GM19468 (cell line): ENCODE data around the gene BCAS3.
"Not testable (repeated sequence)": the region's sequence is repeated elsewhere in the genome, so short reads cannot be mapped to it uniquely, and the experiment has no call there.

Experiments used
- ATAC-seq: cut with Tn5 transposase; IDR thresholded peaks from one replicate; pipeline ENCODE4 v1.9.1; 2021; ENCODE audit warnings: mild to moderate bottlenecking, moderate library complexity, moderate number of reproducible peaks; ENCODE audit not compliant: unreplicated experiment; ENCODE audit errors: extremely low read depth

The BCAS3 gene

GRCh38 chr17:60781880-60782412 is 104.3 kb downstream of the BCAS3 start:
- no peak for ATAC-seq

DNA sequence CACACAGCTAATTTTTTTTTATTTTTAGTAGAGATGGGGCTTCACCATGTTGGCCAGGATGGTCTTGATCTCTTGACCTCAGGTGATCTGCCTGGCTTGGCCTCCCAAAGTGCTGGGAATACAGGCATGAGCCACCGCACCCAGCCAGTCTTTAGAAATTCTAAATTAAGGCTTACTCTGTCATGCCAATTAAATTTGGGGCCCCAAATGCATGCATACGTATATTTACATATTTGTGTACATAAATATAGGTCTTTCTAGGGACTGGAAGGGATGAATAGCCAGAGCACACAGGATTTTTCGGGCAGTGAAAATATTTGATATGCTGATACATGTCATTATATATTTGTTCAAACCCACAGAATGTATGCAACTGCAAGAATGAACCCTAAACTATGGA is 105.1 kb downstream of the BCAS3 start:
- no peak for ATAC-seq

DNA sequence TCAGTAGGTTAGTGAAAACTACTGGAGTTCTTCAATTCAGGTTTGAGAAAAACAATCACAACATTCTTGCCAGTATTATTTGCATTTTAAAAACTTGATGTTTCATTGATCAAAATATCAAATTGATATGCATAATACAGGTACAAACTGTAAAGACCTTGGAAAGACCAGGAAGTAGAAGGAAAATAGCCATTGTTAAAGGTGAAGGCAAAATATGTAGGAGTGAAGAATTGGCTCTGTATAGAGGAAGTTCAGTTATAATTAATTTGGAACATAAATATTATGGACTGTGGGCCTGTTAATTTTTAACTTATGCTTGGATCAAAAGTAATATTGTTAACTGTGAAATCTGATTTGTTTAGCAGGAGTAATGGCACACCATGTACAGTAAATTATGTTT is 112.6 kb downstream of the BCAS3 start:
- ATAC-seq = no peak

- no peak for ATAC-seq
Measured at GRCh38 chr17:60792250-60792898, 114.7 kb downstream of the BCAS3 start.

- no peak for ATAC-seq
Measured at GRCh38 chr17:60798576-60798975, 120.9 kb downstream of the BCAS3 start.

- ATAC-seq = no peak
Measured at GRCh38 chr17:60802377-60802776, 124.7 kb downstream of the BCAS3 start.

GRCh38 chr17:60803059-60803458 is 125.4 kb downstream of the BCAS3 start:
- no peak for ATAC-seq

- no peak for ATAC-seq
Measured at GRCh38 chr17:60804831-60805230, 127.2 kb downstream of the BCAS3 start.

GRCh38 chr17:60809421-60809820 is 131.8 kb downstream of the BCAS3 start:
- no peak for ATAC-seq

DNA sequence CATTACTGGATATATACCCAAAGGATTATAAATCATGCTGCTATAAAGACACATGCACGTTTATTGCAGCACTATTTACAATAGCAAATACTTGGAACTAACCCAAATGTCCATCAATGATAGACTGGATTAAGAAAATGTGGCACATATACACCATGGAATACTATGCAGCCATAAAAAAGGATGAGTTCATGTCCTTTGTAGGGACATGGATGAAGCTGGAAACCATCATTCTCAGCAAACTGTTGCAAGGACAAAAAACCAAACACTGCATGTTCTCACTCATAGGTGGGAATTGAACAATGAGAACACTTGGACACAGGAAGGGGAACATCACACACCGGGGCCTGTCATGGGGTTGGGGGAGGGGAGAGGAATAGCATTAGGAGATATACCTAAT is 137.3 kb downstream of the BCAS3 start:
- not testable (repeated sequence) for ATAC-seq

DNA sequence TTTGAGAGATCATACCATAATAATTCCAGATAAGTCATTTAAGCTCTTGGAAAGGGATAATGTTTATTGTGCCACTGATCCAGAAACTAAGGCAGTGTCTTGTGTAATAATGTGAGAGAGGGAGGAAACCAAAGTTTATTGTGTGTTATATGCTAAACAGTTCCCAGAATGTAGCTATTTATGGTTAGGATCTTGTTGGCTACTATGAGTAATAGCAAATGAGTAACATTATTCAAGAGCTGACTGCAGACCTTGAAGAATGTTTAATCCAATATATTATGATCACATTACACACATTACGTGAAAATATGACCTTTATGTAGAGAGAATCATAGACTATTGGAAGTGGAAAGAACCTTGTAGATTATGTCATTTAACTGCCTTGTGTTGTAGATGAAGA is 139.5 kb downstream of the BCAS3 start:
- ATAC-seq = no peak

DNA sequence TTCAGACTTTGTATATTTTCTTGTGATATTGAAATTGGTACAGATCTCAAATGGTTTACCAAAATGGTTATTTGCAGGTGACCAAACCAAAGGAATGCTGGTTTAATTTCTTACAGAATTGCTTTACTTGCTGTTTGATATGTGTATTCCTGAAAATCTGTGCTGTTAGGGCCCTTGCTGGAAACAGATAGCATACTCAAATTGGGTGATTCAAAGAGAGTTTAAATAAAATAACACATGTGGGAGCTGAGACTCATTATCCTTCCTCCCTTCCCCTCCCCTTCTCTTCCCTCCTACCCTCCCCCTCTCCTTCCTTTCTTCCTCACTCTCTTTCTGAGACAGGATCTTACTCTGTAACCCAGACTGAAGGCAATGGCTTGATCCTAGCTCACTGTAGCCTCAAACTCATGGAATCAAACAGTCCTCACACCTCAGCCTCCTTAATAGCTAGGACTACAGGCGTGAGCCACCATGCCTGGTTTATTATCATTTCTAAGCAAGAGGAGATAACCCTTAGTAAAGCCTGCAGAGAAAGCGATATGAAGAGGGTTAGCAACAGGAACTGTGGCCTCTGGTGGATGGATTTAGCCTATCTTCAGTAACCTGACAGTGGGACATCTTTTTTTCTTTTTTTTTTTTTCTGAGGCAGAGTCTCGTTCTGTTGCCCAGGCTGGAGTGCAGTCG is 141.9 kb downstream of the BCAS3 start:
- ATAC-seq = no peak

DNA sequence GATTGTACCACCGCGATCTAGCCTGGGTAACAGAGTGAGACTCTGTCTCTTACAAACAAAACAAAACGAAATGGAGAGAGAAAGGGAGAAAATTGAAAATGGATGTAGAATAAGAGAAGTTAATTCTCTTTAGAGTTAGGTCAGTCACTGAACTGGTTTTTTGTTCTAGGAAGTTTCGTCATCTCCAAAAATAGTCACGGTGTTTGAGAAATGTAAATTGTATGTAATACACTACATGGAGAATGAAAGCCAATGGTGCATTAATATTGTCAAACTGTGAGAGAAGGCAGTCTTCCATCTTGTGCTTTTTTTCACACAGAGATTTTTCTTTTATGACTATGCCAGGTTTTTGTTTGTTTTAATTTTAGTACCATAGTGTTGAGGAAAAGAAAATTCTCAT is 145.9 kb downstream of the BCAS3 start:
- no peak for ATAC-seq

- ATAC-seq = no peak
Measured at GRCh38 chr17:60825351-60825750, 147.7 kb downstream of the BCAS3 start.

DNA sequence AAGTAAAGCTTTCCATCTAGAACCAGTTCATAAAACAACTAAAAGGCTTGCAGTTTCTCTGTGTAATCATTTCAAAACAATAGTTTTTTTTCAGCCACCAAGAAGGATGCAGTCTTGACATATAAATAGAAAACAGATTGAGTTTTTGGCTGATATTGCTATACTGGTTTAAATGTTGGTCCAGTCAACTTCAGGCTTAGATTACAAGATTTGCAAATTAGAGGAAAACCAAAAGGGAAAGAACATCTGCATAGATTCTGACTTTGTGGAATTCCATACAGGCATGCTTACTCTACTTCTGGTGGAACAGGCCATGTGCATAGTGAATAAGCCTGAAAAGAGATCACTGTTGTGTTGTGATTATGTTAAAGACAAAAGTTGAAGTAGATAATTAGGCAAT is 150.3 kb downstream of the BCAS3 start:
- no peak for ATAC-seq

- no peak for ATAC-seq
Measured at GRCh38 chr17:60832151-60832585, 154.5 kb downstream of the BCAS3 start.

DNA sequence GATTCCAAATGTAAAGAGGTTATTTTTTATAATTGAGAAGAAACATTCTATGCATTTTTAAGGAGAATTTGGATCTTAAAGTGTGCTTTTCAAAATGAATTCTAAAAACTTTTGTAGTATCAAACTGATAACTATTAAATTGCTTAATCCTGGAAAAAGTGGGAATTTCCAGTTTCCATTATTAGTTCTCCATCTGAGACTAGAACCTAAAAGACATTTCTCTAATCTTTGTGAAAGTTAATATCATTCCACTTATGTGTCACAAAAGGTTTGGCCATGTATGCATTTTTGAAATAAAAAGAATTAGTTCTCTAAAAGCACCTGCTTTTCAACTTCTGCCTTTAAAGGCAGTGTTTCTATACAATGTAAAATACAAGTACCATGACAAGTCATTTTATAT is 155.0 kb downstream of the BCAS3 start:
- no peak for ATAC-seq

DNA sequence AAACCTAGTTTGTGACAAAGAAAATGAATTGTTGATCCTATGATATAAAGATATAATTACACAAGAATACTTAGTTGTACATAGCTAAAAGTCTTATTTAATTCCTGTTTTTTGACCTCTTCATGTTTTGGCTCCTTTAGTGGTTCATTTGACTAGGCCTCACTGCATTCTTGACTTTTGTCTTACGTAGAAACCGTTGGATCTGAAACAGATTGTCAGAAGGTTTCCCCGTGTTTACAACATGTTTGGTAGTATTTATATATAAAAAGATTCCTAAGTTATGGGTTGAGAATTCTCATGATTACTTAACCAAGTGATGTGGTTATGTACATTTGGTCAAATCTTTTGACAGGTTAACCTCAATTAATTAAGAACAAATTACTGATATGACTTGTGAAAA is 162.8 kb downstream of the BCAS3 start:
- no peak for ATAC-seq

DNA sequence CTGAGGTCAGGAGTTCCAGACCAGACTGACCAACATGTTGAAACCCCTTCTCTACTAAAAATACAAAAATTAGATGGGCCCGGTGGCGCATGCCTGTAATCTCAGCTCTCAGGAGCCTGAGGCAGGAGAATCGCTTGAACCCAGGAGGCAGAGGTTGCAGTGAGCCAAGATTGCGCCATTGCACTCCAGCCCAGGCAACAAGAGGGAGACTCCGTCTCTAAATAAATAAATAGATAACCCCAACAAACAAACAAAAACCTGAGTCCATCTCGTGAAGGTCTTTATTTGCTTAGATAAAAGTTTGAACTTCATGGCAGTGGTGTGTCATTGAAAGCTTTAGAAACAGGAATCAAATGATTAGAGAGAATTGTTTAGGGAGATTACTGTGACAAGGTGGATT is 167.4 kb downstream of the BCAS3 start:
- ATAC-seq = no peak

DNA sequence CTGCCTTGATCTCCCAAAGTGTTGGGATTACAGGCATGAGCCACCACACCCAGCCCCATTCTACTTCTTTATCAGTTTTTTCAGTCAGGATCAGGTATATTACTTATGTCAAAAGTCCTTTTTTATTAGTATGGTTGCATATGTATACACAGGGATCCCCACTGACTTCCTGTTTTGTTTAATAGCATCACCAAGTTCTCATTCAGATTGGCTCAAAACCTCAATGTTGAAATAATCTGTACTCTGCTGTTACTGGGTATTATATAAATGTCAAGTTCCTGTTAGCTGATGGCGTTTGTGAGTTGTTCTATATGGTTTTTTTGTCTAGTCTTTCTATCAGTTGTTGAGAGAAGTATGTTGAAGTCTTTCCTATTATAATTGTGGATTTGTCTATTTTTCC is 168.5 kb downstream of the BCAS3 start:
- ATAC-seq = no peak

DNA sequence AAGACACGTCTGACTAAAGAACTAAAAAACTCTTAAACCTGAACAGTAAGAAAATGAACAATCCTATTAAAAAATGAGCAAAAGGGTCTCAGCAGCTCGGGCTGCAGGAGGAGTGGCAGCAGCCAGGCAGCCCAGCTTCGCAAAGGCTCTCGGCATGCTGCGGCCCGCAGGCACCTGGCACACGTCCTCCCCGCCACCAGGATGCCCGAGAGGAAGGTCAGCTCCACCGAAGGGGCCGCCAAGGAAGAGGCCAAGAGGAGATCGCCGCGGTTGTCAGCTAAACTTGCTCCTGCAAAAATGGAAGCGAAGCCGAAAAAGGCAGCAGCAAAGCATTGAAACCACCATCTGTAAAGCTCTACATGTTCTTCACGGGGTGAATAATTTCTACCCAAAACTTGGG is 173.5 kb downstream of the BCAS3 start:
- ATAC-seq = no peak

DNA sequence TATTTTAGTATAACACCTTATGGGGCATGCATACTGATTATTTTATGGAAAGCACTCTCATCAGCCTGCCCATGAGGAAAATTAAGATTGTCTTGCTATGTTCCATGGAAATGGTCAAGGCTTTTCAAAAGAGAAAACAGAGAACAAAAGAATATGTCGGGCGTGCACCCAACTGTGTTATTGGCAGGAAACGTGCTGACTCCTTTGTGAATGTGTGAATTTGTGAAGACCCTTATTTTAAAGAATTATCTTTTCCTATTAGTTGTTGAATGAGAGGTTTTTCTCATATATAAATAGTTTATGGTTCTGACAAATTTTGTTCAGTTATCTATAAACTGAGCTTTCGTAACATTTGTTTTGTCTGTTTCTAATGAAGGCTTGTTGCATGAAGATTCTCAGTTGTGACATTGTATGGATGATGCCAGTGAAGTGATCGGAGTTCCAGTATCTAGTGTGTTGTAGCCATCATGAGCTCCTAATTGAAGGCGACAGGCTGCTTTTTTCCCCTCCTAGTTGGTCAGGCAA is 180.0 kb downstream of the BCAS3 start:
- ATAC-seq = no peak
